Amniotic epithelial cell (primary cell): Measurements from ENCODE around the gene PLCL2.
"Not testable (repeated sequence)": the region's sequence is repeated elsewhere in the genome, so short reads cannot be mapped to it uniquely, and the experiment has no call there.

ENCODE experiments used
- DNase-seq: peaks from one replicate; pipeline ENCODE4 v3.0.0-alpha.2; 2010; ENCODE audit warnings: low read depth

PLCL2 gene

DNA sequence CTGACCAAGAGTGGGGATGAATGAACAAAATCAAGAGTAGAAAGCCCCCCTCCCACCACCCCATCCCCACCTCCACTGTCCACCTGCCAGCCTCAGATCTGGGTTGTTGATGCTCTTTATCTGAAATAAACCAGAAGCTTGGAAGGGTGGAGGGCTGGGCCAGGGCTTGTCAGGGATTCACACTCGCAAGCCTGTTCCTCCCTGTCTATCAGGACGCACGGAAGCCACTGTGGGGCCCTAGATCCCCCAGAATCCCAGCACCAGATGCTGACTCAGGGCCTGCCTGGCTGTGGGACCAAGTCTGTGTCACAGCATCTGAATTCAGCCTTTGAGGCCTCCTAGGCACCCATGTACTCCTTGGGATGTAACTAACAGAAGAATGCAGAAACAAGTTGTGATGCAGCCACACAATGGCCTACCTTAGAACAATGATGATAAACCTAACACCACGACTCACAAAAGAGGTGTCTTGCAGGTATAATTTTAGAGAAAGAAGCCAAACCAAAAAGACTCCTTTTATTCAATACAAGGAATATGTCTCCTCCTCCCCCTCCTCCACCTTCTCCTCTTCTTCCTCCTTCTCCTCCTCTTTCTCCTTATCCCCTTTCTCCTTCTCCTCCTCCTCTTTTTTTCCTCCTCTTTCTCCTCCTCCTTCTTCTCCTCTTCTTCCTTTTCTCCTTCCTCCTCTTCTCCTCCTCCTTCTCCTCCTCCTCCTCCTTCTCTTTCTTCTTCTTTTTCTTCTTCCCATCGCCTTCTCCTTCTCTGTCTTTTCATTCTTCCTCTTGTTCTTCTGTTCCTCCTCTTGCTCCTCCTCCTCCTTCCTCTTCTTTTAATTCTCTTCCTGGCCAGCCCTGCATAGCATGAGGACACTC is 234.7 kb downstream of the PLCL2 start:
- no peak for DNase-seq

DNA sequence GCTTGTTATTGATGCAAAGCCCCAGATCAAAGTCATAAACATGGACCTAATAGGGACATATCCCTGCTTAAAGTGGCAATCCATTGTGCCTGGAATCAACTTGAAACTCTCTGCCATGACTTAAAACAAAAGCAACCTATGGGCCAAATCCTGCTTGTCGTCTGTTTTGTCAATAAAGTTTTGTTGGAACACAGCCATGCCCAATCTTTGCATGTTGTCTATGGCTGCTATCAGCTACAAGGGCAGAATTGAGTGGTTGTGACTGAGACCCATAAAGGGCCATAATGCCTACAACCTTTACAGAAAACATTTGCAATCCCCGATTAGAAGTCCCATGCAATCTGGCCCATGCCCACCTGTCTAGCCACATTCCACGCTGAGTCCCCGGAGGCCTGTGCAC is 235.4 kb downstream of the PLCL2 start:
- no peak for DNase-seq

DNA sequence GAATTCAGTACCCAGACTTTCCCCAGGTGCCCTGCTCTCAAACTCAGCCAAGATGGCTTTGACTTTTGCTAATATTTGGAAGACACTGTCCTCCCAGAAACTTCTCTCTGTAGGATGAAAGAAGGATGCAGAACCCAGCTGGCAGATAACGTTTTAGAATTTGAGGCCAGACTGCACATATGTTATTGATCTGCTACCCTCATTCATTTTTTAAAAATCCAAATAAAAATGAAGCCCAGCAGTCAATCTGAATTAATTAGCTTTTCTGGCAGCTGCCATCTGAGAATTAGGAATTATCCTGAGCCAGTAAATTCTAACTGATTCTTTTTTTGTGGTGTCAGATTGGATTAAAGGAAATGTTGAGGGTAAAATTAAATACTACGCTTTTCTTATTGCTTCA is 236.6 kb downstream of the PLCL2 start:
- DNase-seq, result no peak

DNA sequence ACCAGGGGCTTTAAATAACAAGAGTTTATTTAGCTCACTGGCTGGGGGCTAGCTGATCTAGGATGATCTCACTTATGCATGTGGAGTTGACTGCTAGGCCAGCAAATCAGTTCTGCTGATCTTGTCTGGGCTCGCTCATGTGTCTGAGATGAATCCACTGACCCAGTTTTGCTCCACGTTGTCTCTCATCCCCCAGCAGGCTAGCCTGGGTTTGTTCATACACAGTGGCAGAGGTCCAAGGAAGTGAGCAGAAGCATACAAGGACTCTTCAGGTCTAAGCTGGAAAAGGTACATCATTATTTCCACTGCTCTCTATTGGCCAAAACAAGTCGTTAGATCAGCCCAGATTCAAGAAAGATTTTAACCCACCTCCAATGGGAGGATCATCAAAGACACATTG is 238.0 kb downstream of the PLCL2 start:
- no peak for DNase-seq

DNA sequence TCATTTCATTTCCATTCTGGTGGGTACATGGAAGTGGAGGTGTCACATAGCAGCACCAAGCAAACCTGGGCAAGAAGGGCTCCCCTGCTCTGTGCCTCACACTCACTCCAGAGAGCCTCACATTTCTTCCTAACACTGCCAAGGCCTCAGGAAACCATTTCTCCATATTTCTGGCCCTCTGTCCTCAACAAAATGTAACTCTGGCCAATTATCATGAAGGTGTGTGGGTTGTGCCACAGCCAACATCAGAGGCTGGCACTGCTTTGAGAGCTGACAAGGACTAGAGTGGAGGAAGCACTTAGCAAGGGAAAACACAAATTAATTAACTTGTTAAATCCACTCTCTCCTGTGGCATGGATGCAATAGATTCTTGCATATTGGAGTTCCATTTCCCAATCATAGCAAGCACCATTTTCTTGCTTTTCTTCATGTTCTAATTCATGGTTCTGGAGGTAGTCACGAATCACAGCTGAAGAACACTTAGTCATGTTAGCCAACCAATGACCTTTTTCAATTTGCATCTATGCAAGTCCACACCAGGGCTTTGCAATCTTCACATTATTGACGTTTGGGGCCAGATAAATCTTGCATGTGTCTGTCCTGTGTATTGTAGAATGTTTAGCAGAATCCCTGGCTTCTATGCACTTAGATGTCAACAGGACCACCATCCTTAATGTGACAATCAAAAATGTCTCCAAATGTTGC is 241.1 kb downstream of the PLCL2 start:
- no peak for DNase-seq

DNA sequence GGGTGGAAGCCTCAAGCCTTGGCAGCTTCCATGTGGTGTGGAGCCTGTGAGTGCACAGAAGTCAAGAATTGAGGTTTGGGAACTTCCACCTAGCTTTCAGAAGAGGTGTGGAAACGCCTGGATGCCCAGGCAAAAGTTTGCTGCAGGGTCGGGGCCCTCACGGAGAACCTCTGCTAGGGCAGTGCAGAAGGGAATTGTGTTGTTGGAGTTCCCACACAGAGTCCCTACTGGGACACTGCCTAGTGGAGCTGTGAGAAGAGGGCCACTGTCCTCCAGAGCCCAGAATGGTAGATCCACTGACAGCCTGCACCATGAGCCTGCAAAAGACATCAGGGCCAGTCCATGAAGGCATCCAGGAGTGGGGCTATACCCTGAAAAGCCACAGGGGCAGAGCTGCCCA is 243.9 kb downstream of the PLCL2 start:
- not testable (repeated sequence) for DNase-seq

DNA sequence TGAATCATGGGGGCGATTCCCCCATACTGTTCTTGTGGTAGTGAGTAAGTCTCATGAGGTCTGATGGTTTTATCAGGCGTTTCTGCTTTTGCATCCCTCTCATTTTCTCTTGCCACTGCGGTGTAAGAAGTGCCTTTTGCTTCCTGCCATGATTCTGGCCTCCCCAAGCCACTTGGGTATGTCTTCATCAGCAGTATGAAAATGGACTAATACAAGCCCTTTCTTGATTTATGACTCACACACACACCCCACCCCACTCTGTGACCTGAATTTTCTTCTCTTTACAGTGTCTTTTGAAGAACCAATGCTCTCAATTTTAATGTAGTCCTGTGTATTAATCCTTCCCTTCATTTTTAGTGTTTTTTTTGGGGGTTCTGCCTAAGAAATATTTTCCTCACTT is 244.8 kb downstream of the PLCL2 start:
- DNase-seq, result no peak

DNA sequence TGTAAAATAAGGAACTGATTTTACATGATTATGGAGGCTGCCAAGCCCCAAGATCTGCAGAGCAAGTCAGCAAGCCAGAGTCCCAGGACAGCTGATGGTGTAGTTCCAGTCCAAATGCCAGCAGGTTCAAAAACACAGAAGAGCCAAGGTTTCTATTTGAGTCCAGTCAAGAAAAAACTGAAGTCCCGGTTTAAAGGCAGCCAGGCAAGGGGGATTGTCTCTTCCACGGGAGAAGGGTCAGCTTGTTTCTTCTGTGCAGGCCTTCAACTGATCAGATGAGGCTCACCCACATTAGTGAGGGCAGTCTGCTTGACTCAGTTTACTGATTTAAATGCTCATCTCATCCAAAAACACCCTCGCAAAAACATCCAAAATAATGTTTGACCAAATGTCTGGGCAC is 246.2 kb downstream of the PLCL2 start:
- DNase-seq, result no peak

DNA sequence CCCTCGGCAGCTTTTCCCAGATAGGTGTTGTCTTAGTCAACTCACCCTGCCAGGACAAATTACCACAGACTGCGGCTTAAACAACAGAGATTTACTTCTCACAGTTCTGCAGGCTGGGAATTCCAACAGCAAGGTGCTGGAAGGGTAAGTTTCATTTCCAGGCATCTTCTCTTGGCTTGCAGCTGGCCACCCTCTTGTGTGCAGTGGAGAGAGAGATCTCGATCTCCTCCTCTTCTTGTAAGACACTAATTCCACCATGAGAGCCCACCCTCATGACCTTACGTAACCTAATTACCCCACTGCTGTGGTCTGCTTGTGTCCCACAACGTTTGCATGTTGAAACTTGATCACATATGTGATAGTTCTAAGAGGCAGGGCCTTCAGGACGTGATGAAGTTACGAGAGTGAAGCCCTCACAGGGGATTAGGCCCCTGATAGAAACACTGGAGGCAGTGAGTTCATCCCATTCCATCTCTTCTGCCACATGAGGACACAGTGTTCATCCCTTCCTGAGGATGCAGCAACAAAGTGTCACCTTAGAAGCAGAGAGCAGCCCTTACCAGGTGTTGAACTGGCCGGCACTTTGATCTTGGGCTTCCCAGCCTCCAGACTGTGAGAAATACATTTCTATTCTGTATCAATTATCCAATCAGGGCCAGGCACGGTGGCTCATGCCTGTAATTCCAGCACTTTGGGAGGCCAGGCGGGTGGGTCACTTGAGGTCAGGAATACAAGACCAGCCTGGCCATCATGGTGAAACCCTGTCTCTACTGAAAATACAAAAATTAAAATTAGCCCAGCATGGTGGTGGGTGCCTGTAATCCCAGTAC is 247.7 kb downstream of the PLCL2 start:
- no peak for DNase-seq

DNA sequence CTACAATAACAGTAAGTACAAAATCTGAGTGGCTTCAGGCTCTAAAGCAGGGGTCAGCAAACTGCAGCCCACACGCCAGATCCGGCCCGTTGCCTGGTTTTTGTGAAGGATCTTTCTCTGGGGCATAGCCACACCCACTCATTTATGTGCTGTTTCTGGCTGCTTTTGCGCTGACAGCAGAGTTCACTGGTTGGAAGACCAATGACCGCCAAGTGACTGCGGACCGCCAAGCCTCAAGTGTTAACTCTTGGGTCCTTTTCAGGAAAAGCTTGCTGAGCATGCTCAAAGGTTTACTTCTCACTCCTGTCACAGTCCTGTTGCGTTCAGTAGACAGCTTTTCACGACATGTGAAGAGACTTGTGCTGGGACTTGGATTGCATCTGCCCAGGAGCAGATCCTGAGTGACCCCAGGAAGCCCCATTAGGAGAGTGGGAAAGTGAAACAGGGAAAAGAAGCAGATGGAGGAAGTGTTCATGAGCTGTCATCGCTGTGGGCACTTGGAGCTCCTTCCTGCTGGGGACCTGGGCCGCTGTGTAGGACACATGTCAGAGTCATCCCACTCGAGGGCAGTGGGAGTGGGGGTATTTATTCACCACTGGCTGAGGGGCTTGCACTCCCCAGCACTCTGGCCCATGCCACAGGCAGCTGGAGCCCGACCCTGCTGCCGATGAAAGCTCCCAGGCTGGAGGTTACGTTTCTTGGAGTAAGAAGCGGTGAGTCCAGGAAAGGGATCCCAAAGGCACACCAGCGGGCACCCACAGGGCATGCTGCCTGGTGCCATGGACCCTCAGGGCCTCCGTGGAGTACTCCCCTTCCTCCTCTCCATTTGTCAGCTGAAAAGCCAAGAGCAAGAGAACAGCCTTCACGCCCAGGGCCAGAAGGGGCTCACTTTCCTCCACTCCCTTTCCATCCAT is 249.1 kb downstream of the PLCL2 start:
- no peak for DNase-seq

DNA sequence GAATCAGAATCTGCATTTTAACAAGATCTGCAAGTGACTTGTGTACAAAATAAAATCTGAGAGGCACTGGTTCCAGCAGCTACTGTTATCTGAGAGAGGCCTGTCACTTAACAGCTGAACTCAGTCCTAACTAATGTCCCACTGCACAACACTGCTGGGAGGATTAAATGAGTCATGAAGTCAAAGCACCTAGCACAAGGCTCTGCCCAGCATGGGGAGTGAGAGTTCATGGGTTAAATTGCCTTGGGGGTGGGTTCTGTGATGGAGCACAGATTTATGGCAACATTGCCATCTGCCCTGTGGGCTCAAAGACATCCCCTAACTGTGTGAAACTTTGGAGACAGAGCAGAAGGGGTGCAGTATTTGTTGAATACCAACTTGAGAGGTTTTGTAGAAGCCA is 250.9 kb downstream of the PLCL2 start:
- no peak for DNase-seq

DNA sequence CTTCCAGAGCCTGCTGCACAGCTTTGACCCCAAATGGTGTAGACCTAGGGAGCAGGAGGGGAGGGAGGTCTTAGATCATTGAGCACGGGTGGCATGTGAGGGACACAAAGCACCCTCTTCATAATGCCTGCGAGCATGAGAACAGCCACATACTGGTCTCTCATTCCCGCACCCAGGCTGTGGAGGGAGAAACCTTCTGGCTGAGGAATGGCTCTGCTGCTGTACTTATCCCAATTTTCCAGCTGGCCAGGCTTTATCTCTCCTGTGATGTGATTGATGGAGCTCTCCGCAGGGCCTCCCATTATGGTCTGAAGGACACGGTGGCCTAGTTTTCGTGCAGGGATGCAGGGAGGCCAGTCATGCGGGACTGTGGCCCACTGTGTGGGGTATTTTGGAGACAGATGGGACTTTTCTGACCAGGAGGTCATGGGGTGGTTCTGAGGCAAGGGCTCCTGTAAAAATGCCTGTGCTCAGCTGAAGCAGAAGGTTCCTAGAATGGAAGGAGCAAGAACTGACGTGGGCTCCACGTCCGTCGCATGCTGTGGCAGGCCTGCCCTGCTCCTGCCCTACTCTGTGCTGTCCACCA is 251.5 kb downstream of the PLCL2 start:
- no peak for DNase-seq

DNA sequence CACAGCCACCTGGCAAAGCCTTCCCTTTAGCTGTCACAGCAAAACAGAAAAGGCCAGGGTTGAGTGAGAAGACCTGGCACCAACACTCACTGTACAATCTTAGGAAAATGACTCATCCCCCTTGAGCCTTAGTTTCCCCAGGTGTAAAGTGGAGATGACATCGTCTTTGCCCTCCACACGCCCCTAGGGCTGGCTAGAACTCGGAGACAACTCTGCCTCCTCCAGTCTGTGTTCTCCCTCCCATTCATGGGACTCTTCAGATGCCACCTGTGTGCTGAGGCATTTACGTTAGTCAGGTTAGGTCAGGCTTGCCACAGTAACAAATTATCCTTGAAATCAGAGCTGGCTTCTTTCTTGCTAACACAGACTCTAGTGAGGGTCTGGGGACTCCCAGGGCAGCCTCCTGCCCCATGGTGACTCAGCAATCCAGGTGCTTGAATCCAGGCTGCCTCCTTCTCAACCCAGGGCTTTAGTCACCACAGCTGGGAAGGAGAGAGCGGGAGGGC is 252.6 kb downstream of the PLCL2 start:
- no peak for DNase-seq

DNA sequence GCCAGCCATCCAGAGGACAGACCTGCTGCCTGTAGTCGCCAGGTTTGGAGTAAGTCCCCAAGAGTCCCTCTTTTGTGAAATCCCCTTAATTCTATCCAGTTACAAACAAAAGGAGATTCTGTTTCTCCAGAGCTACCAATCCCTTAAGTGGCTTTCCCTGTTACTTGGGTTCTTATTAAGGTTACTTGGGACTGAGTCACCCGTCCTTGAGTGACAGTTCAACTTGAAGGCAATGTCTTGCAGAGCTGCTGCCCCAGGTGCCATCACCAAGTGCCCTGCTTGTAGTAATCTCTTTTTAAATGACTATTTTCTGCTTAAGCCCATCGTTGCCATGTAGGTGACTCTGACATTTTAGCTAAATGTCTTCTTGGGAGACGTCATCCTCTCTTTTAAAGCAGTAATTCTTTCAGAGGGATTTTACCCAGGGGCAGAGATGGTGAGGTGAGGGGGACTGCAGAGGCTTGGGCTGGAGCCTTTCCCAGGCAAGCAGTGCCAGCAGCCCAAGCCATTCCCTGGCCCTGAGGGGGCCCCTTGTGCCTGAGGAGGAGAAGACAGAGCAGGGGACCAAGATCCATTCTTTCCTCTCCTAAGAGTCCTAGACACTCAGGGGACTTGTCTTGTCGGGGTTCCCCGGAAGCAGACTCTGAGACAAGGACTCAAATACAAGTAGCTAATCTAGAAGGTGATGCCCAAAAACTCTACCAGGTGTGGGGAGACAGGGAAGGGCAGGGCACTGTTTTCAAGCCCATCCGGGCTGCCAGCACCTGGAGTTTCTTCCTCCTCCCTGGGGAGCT is 253.7 kb downstream of the PLCL2 start:
- no peak for DNase-seq
